GM12801 (cell line): ENCODE results near the gene KHK.

ENCODE experiments used
- TF ChIP-seq, protein P1 (sequence below): IDR thresholded peaks from one replicate; pipeline ENCODE4 v1.5.1; 2011; ENCODE audit warnings: control low read depth; ENCODE audit not compliant: insufficient read length; ENCODE audit errors: extremely low read depth

The KHK gene

DNA sequence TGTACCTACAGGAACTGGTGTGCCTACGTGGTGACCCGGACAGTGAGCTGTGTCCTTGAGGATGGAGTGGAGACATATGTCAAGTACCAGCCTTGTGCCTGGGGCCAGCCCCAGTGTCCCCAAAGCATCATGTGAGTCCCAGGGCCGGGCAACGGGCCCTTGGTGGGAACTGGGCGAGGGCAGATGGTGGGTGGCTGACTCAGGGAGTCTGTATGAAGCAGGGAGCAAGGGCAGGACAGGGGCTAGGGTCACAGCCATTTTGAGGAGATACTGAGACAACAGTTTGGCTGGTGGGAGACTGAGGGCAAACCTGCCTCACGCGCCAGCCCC, 6.5 kb upstream of the KHK start:
- TF ChIP-seq, protein P1, sequence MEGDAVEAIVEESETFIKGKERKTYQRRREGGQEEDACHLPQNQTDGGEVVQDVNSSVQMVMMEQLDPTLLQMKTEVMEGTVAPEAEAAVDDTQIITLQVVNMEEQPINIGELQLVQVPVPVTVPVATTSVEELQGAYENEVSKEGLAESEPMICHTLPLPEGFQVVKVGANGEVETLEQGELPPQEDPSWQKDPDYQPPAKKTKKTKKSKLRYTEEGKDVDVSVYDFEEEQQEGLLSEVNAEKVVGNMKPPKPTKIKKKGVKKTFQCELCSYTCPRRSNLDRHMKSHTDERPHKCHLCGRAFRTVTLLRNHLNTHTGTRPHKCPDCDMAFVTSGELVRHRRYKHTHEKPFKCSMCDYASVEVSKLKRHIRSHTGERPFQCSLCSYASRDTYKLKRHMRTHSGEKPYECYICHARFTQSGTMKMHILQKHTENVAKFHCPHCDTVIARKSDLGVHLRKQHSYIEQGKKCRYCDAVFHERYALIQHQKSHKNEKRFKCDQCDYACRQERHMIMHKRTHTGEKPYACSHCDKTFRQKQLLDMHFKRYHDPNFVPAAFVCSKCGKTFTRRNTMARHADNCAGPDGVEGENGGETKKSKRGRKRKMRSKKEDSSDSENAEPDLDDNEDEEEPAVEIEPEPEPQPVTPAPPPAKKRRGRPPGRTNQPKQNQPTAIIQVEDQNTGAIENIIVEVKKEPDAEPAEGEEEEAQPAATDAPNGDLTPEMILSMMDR, result no peak

- TF ChIP-seq, protein P1, result no peak
Measured at GRCh38 chr2:27080603-27080936, 6.0 kb upstream of the KHK start.

- TF ChIP-seq, protein P1, result no peak
Measured at GRCh38 chr2:27081984-27082772, 4.4 kb upstream of the KHK start.

- TF ChIP-seq, protein P1, result no peak
Measured at GRCh38 chr2:27082773-27083409, 3.7 kb upstream of the KHK start.

DNA sequence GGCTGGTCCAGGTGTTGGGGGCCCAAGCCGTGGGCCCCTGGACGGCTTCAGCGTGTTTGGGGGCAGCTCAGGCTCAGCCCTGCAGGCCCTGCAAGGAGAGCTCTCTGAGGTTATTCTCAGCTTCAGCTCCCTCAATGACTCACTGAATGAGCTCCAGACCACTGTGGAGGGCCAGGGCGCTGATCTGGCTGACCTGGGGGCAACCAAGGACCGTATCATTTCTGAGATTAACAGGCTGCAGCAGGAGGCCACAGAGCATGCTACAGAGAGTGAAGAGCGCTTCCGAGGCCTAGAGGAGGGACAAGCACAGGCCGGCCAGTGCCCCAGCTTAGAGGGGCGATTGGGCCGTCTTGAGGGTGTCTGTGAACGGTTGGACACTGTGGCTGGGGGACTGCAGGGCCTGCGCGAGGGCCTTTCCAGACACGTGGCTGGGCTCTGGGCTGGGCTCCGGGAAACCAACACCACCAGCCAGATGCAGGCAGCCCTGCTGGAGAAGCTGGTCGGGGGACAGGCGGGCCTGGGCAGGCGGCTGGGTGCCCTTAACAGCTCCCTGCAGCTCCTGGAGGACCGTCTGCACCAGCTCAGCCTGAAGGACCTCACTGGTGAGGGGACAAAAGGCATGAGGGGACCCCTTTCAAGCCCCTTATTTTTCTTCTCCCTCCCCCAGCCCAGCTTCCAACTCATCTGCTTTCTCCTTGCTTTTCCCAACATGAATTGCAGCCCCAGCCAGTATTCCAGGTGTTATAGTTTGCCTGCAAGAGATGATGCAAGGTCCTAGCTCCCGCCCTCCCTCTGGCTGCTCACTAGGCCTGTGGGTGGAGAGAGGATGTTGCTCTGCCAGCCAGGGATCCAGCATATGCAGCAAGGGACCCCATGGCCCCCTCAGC, 2.9 kb upstream of the KHK start:
- TF ChIP-seq, protein P1, result no peak

DNA sequence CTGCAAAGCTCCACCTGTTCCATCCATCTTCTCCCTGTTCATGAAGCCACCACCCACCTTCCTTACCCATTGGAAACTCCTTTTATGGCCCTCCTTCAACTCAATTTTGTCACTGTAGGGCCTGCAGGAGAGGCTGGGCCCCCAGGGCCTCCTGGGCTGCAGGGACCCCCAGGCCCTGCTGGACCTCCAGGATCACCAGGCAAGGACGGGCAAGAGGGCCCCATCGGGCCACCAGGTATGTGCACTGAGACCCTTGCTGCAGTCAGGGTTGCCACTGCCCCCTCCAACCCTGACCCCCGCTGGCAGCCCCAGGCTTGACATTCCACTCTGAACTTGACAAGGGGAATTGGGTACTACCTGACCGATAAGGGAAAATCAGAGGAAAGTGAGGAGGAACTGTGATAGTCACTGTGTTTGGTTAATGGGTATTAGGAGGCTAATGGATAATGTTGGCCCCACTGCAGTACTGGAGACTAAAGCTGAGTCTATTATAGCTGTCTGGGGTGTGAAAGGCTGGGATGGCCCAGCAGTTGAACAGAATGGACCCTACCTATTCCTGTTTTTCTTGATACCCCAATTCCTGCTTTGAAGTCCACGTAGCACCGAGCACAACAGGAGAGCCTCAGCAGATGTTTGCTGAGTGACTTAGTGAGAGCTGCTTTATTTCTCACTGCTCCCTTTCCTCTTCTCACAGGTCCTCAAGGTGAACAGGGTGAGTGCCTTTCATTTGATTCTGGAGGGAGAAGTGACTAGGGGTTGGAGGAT, 2.1 kb upstream of the KHK start:
- TF ChIP-seq, protein P1, result no peak
